Transverse colon (tissue), 4 donors: ENCODE results near the gene LPIN3. TPM values are rescaled to one million over a fixed set of nuclear protein-coding genes. Genes with fewer than 3 reads are reported as not detected.

Experiments used
- DNase-seq: peaks from one replicate; pipeline ENCODE4 v3.0.0-alpha.2; 2019
- H3K27ac ChIP-seq, 4 donors: fragments of 200-600 bp; sonication (generic); 2 replicates each; pipeline ENCODE4 v1.5.1; 2016 to 2018; ENCODE audit warnings: inconsistent platforms in 4 of 4
- H3K27me3 ChIP-seq: fragments of 200-600 bp; sonication (generic); 2 replicates; pipeline ENCODE4 v1.5.1; 2017; ENCODE audit warnings: inconsistent platforms
- H3K36me3 ChIP-seq, 4 donors: fragments of 200-600 bp; sonication (generic); 2 replicates each; pipeline ENCODE4 v1.5.1; 2017 to 2019; ENCODE audit warnings: inconsistent platforms in 4 of 4
- H3K4me1 ChIP-seq, 4 donors: fragments of 200-600 bp; sonication (generic); 2 replicates each; pipeline ENCODE4 v1.5.1; 2017 to 2020; ENCODE audit warnings: inconsistent platforms in 4 of 4
- H3K4me3 ChIP-seq, 4 donors: fragments of 200-600 bp; sonication (generic); 1 replicate in 1 of 4; 2 replicates in 3 of 4; pipeline versions ENCODE4 v1.5.1 to v1.6.1; 2017 to 2019; ENCODE audit warnings: inconsistent platforms in 4 of 4
- H3K9me3 ChIP-seq, 2 donors: fragments of 200-600 bp; sonication (generic); 2 replicates each; pipeline ENCODE4 v1.5.1; 2017 to 2019; ENCODE audit warnings: inconsistent platforms in 2 of 2
- CTCF ChIP-seq, 5 experiments: fragments of 200-600 bp in 3 of 5; fragments of 450-650 bp in 2 of 5; sonication (generic) in 3 of 5; IDR thresholded peaks; 1 replicate in 2 of 5; 2 replicates in 3 of 5; pipeline ENCODE4 v1.5.1; 2016 to 2017; ENCODE audit warnings: antibody characterized with exemption in 5 of 5, inconsistent platforms in 3 of 5, mild to moderate bottlenecking in 2 of 5, moderate library complexity in 1 of 5
- EP300 ChIP-seq: sonication (generic); formaldehyde crosslinking; IDR thresholded peaks from one replicate; pipeline ENCODE4 v1.6.1; 2017; ENCODE audit warnings: antibody characterized with exemption, low read depth
- POLR2A ChIP-seq: fragments of 450-650 bp; IDR thresholded peaks from one replicate; pipeline ENCODE4 v1.6.1; 2016; ENCODE audit warnings: antibody characterized with exemption, mild to moderate bottlenecking, moderate library complexity
- POLR2AphosphoS5 ChIP-seq, 3 donors: sonication (generic); formaldehyde crosslinking; IDR thresholded peaks; one replicate each; pipeline ENCODE4 v1.6.1; 2016; ENCODE audit warnings: antibody characterized with exemption in 3 of 3
- WGBS, 2 donors: methylation state at CpG; one replicate each; pipeline ENCODE4 v1.1.5; 2018; ENCODE audit warnings: low coverage in 1 of 2; 5-methylcytosine and 5-hydroxymethylcytosine counted together
- in situ Hi-C, 4 donors: fragments of 200-750 bp; cut with MboI; loops; one replicate each; pipeline versions ENCODE4 v1.15.0 to v1.15.1; 2017; ENCODE audit warnings: low sequenced_read_pairs in 3 of 4, low pct_ligation_motif_present in 1 of 4, low pct_unique_long_range_greater_than_20kb in 1 of 4
- intact Hi-C: fragments of 100-400 bp; cut with DNase I; formaldehyde crosslinking; loops from one replicate; pipeline ENCODE4 v1.15.1; 2023; ENCODE audit warnings: low total_unique reads
- total RNA-seq, 4 donors: library from RNA; depleted of rRNA; stranded (reverse); fragments of >200 nt; gene quantifications; one replicate each; pipeline ENCODE4 v1.1.0, GENCODE V29; 2016

Gene LPIN3
- total RNA-seq, 4 donors from 2014 or later, result 96.9 to 263 (median 134) TPM

DNA sequence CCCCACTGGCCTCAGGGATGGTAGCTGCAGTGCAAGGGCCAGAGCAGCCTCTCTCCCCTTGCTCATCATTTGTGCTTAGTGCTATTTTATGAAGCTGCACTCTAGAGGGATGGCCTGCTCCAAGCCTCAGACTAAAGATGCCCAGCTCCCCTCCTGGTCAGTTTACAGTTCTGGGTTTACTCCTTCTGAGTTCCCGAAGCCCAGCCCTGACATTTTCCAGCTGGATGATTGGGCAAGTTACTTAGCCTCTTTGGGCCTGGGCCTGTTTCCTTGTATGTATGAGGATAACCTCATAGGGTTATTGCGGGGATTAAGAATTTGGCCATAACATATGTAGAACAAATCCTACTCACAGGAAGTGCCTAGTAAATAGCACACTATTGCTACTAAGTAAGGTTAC, 57.8 kb downstream of the LPIN3 start:
- H3K36me3 ChIP-seq, result no peaks in the 10 kb centered on the region
- 65 to 70% methylated on average over 2 of the region's 2 CpGs for WGBS, 2 donors
- no peak for TF ChIP-seq CTCF (IDR thresholded peaks at IDR 0.05)
- peak in 2 of 3 donors; percentile 56 to 61 for TF ChIP-seq POLR2AphosphoS5 (IDR thresholded peaks at IDR 0.05)
- intact Hi-C loops, result no loop called here
- no peaks in the 10 kb centered on the region for H3K9me3 ChIP-seq
- peak; percentile 43 for DNase-seq
- in situ Hi-C loops, result no loop called here
- H3K27me3 ChIP-seq, result no peaks in the 10 kb centered on the region
- peaks cover 0 to 18% (median 2%) of the 10 kb centered on the region in 4 donors for H3K4me1 ChIP-seq
- no peak overlapping the region for H3K4me3 ChIP-seq
- peak overlapping the region; percentile 23 to 52 (median 44) for H3K27ac ChIP-seq

GRCh38 chr20:41403604-41404003, 63.0 kb downstream of the LPIN3 start:
- in situ Hi-C loops, result no loop called here
- Histone ChIP-seq H3K4me1 (no peaks in the 10 kb centered on the region), H3K27me3 (no peaks in the 10 kb centered on the region), H3K27ac (no peak overlapping the region), H3K9me3 (no peaks in the 10 kb centered on the region), H3K4me3 (no peak overlapping the region), H3K36me3 (peaks cover 0 to 17% (median 5%) of the 10 kb centered on the region in 4 donors)
- DNase-seq, result no peak
- 75 to 92% methylated on average over 2 to 12 of the region's 12 CpGs for WGBS, 2 donors
- no peak for TF ChIP-seq EP300
- TF ChIP-seq CTCF (IDR thresholded peaks at IDR 0.05), result no peak
- TF ChIP-seq POLR2AphosphoS5 (IDR thresholded peaks at IDR 0.05), result no peak
- TF ChIP-seq POLR2A, result no peak
- intact Hi-C loops, result no loop called here

DNA sequence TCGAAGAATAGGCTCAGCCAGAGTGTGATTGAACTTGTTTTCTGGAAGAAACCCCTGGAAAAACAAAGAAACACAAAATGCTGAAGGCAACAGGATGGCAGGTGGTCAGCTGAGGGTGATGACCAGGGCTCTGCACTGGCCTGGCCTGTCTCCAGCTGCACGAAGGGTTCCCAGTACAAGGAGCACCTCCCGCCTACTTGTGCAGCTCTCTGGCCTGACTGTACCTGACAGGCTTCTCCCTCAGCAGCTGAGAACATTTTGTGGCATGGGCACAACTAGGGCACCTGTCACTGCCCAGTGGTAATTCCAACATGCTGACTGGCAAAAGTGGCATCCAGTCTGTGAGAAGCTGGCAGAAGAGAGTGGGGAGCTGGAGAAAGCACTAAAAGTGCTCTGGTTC, 64.8 kb downstream of the LPIN3 start:
- H3K9me3 ChIP-seq, result no peaks in the 10 kb centered on the region
- in situ Hi-C loops (no loop called here), intact Hi-C loops (no loop called here)
- no peaks in the 10 kb centered on the region for H3K27me3 ChIP-seq
- 82% methylated on average over 3 of the region's 3 CpGs; no CpG with 5 or more reads in 1 of the 2 donors for WGBS, 2 donors
- H3K4me3 ChIP-seq, result no peak overlapping the region
- TF ChIP-seq POLR2A, result no peak
- no peak for TF ChIP-seq CTCF (IDR thresholded peaks at IDR 0.05)
- no peak for TF ChIP-seq EP300
- no peak for TF ChIP-seq POLR2AphosphoS5 (IDR thresholded peaks at IDR 0.05)
- H3K4me1 ChIP-seq, result peaks cover 0 to 6% (median 0%) of the 10 kb centered on the region in 4 donors
- no peak for DNase-seq
- no peak overlapping the region for H3K27ac ChIP-seq
- peaks cover 0 to 19% (median 5%) of the 10 kb centered on the region in 4 donors for H3K36me3 ChIP-seq

- H3K4me1 ChIP-seq, result peaks cover 0 to 6% (median 0%) of the 10 kb centered on the region in 4 donors
- H3K4me3 ChIP-seq, result no peak overlapping the region
- no peak for DNase-seq
- 92% methylated on average over 10 of the region's 10 CpGs; no CpG with 5 or more reads in 1 of the 2 donors for WGBS, 2 donors
- intact Hi-C loops (no loop called here), in situ Hi-C loops (no loop called here)
- TF ChIP-seq POLR2A (no peak), CTCF (IDR thresholded peaks at IDR 0.05) (no peak), EP300 (no peak), POLR2AphosphoS5 (IDR thresholded peaks at IDR 0.05) (no peak)
- H3K27ac ChIP-seq, result no peak overlapping the region
- no peaks in the 10 kb centered on the region for H3K27me3 ChIP-seq
- H3K9me3 ChIP-seq, result no peaks in the 10 kb centered on the region
- peaks cover 0 to 28% (median 5%) of the 10 kb centered on the region in 4 donors for H3K36me3 ChIP-seq
Measured at GRCh38 chr20:41406353-41406752, 65.7 kb downstream of the LPIN3 start.
